Epithelial cell of esophagus (primary cell): ENCODE measurements around the gene PPARD.

Experiments
- DNase-seq: peaks from one replicate; pipeline ENCODE4 v3.0.0; 2010; ENCODE audit warnings: low read depth
- H3K4me3 ChIP-seq: 2 replicates; pipeline ENCODE4 v1.5.1; 2011; ENCODE audit warnings: mild to moderate bottlenecking, low read length, control low read depth
- CTCF ChIP-seq: IDR thresholded peaks from 2 replicates; pipeline ENCODE4 v1.5.1; 2011; ENCODE audit warnings: low read depth, mild to moderate bottlenecking, low read length, control low read depth, inconsistent platforms; ENCODE audit not compliant: insufficient read depth; ENCODE audit errors: missing control alignments

The PPARD gene

DNA sequence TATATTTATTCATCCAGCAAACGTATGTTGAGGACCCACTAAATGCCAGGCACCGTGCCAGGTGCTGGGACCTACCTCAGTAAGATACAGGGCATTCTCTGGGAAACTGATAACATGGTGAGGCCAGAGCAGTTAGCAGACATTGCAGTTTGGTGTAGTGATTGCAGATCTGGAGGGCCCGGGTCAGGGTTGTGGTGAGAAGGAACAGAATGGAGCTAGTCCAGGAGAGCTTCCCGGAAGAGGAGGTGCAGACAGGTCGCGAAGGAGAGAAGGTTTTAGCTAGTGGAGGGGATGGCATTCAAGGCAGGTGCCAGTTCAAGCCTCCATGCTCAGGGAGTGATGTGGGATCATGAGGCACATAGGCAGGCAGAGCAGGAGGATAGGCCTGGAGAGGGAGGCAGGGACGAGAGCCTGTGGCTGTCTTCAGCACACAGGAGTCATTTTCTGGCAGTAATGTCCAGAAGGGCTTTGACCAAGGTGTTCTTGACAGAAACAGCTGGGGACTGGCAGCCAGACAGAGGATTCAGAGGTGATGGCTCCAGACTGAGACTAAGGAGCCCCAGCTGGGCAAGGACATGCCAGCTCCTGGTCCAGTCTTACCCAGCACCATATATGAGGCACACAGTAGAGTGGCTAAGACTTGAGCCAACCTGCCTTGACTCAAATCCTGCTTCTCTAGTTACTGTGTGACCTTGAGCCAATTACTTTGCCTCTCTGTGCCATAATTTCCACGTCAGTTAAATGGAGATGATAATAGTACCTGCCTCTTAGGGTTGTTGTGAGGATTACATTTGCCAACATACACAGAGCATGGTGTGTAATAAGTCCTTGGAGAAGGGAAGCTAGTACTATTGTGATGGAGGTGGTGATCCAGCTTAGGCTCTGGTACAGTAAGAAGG lies 61.4 kb downstream of the PPARD start:
- no peak for TF ChIP-seq CTCF
- DNase-seq, result no peak
- H3K4me3 ChIP-seq, result no peak overlapping the region

DNA sequence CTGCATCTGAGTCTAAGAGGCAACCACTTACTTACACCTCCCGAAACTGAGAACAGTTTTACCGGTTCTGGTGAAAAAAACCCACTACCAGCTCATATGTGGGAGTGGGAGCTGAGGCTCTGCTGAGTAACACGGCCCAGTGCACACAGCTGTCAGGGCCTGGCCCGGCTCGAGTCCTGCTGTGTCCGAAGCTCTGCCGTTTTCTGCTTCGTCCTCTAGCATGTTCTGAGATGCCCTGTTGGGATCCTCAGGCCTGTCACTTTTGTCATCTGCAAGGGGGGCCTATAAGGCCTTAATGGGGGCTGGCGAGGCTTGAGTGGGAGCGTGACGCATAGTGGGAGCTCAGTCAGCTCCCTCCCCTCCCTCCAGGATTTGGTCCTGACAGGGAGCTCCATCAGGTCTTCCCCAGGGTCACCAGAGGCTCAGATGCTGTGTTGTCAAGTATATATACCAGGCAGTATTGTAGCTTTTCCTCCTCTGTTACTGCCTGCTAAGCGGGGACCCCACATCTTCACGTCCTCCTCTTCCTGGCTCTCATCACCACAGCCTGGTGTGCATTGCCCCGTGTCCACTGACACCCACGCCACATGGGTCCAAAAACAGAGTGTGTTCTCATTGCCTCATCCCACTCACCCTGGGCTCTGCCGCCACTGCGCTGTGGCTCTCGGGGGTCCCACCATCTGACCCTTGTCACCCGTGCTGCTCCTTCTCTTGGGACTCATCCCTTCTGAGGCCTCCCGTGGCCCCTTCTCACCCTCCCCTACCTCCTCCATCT lies 64.5 kb downstream of the PPARD start:
- DNase-seq, result no peak
- no peak overlapping the region for H3K4me3 ChIP-seq
- TF ChIP-seq CTCF, result no peak

DNA sequence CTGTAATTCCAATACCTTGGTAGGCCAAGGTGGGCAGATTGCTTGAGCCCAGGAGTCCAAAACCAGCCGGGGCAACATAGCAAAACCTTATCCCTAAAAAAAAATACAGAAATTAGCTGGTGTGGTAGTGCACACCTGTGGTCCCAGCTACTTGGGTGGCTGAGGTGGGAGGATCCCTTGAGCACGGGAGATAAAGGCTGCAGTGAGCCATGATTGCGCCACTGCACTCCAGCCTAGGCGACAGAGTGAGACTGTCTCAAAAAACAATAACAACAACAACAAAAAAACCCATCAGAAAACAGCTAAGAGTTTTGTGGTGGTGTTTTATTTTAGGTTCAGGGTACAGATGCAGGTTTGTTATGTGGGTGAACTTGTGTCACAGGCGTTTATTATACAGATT lies 66.9 kb downstream of the PPARD start:
- no peak for TF ChIP-seq CTCF
- no peak overlapping the region for H3K4me3 ChIP-seq
- DNase-seq, result no peak

- H3K4me3 ChIP-seq, result no peak overlapping the region
- no peak for TF ChIP-seq CTCF
- no peak for DNase-seq
These were observed 67.8 kb downstream of the PPARD start for GRCh38 chr6:35410131-35410530.

GRCh38 chr6:35411066-35411465 lies 68.7 kb downstream of the PPARD start:
- no peak for TF ChIP-seq CTCF
- no peak overlapping the region for H3K4me3 ChIP-seq
- no peak for DNase-seq

- no peak for TF ChIP-seq CTCF
- no peak overlapping the region for H3K4me3 ChIP-seq
- DNase-seq, result peak; percentile 30
These were observed 69.7 kb downstream of the PPARD start for GRCh38 chr6:35412102-35412501.
